ENCODE measurements around the gene ZNF775.

ZNF775 gene

DNA sequence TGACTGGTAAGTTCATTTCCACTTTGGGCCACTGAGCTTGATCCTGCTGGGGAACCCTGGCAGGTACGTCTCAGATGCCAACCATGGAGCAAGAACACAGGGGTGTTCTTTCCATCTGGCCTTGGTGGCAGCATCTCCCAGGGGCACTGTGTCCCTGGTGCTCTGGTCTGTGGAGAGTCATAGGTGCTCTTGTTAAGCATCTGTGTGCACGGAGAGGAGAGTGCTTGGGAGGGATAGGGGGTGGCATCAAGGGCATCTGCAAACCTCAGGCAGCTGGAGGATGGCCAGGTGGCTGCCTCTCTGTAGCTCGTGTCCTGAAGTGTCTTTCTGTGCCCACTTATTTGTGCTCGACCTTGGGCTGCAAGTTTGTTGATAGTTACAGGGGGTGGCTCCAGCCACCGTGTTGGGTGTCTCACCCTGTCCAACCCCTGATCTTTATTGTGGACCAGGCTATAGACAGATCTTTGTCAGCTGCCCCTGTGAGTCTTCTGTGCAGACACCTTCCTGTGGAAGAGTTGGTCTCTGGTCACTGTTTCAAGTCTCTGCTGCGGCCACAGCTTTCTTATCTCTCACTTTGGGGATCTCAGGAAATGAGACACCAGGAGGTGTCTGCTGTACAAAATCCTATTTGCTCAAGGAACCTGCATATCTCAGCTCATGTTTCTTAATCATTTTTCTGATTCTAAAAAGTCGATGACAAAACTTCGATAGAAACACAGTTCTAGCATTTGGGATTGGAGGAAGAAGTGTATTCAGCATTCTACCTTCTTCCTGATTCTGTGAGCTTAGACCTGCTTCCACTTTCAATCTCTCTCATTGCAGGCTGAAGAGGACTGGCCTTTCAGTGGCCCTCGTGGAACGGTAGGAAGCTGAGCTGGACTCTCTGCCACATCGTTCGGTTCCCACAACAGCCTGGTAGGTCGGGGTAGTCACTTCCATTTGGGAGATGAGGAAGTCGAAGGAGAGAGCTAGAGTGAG, 54.1 kb downstream of the ZNF775 start:
- DNase-seq (ENCODE audit: low read depth): no peak
- TF ChIP-seq, protein P1, sequence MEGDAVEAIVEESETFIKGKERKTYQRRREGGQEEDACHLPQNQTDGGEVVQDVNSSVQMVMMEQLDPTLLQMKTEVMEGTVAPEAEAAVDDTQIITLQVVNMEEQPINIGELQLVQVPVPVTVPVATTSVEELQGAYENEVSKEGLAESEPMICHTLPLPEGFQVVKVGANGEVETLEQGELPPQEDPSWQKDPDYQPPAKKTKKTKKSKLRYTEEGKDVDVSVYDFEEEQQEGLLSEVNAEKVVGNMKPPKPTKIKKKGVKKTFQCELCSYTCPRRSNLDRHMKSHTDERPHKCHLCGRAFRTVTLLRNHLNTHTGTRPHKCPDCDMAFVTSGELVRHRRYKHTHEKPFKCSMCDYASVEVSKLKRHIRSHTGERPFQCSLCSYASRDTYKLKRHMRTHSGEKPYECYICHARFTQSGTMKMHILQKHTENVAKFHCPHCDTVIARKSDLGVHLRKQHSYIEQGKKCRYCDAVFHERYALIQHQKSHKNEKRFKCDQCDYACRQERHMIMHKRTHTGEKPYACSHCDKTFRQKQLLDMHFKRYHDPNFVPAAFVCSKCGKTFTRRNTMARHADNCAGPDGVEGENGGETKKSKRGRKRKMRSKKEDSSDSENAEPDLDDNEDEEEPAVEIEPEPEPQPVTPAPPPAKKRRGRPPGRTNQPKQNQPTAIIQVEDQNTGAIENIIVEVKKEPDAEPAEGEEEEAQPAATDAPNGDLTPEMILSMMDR (IDR thresholded peaks at IDR 0.05; ENCODE audit: control insufficient read depth, insufficient read depth, low read depth, low read length, missing control alignments): no peak

DNA sequence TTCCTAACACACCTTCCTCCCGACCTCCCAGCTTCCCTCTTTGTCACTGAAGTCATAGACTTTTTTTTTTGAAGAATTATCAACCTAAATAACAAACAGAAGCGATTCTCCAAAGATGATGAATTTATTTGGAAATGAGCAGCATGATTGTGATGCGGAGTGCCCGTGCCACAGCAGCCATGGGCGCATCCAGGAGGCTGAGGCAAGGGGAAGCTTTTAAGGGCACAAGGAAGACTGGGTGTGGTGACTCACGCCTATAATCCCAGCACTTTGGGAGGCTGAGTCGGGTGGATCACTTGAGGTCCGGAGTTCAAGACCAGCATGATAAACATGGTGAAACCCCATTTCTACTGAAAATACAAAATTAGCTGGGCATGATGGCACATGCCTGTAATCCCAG, 55.1 kb downstream of the ZNF775 start:
- TF ChIP-seq, protein P1 (IDR thresholded peaks at IDR 0.05; ENCODE audit: control insufficient read depth, insufficient read depth, low read depth, low read length, missing control alignments): no peak
- no peak overlapping the region for H3K4me3 ChIP-seq (ENCODE audit: control insufficient read depth, low read depth, low read length)

More for the DNA sequence above, 54.1 kb downstream of the ZNF775 start:
- H3K4me3 ChIP-seq (ENCODE audit: control insufficient read depth, low read depth, low read length): no peak overlapping the region

DNA sequence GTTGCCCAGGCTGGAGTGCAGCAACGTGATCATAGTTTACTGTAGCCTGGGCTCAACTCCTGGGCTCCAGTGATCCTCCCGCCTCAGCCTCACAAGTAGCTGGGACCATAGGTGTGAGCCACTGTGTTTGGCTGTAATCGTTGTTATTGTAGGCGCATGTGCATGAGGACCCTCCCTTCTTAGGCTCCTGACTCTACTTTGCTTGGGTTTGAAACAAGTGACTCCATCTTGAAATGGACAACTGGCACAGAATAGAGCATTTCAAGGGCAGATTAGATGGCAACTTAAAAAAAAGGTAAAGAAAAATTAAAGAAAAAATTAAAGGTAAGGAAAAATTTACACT, 55.9 kb downstream of the ZNF775 start:
- H3K4me3 ChIP-seq (ENCODE audit: control insufficient read depth, low read depth, low read length): no peak overlapping the region
- no peak for DNase-seq (ENCODE audit: low read depth)
- TF ChIP-seq, protein P1 (IDR thresholded peaks at IDR 0.05; ENCODE audit: control insufficient read depth, insufficient read depth, low read depth, low read length, missing control alignments): no peak

More for the DNA sequence above, 55.1 kb downstream of the ZNF775 start:
- no peak for DNase-seq (ENCODE audit: low read depth)

DNA sequence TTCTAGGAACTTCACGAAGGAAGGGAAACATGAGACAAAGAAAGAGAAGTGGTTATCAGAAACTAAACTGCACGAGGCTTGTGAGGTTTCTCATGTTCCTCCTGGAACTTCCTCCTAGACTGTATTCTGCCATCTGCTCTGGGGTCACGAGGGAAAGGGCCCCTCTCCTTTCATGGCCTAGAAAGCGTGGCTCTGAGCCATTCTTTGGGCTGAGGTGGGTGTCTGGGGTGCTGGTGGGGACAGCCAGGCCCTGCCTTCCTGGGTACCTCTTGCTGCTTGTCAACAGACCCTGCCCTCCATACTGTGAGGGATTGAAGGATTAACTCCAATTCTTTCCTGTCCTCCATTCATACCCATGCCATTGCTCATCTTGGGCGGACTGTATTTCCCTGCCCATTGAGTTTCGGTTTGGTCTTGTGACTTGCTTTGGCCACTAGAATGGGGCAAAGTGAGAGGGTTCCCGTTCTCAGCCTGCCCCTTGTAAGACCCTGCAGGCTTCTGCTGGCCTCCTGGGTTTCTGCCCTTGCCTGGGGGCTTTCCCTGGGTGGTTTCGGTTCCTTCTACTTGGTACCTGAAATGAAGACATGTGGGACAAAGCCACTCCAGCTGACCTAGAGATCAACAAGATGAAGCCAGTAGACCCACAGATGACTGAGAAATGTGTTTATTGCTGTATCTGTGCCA, 56.4 kb downstream of the ZNF775 start:
- TF ChIP-seq, protein P1 (IDR thresholded peaks at IDR 0.05; ENCODE audit: control insufficient read depth, insufficient read depth, low read depth, low read length, missing control alignments): no peak
- no peak for DNase-seq (ENCODE audit: low read depth)
- H3K4me3 ChIP-seq (ENCODE audit: control insufficient read depth, low read depth, low read length): no peak overlapping the region

DNA sequence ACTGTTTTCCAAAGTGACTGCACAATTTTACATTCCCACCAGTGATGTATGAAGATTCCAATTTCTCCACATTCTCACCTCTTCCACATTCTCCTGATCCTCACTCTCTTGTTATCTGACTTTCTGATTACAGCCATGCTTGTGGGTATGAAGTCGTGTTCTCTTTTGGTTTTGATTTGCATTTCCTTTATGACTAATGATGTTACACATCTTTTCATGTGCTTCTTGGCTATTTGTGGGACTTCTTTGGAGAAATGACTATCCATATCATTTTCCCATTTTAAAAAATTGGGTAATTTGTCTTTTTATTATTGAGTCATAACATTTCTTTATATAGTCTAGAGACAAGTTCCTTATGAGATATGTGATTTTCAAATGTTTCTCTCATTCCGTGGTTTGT, 60.8 kb downstream of the ZNF775 start:
- TF ChIP-seq, protein P1 (IDR thresholded peaks at IDR 0.05; ENCODE audit: control insufficient read depth, insufficient read depth, low read depth, low read length, missing control alignments): no peak
- peak; percentile 23 for DNase-seq (ENCODE audit: low read depth)
- no peak overlapping the region for H3K4me3 ChIP-seq (ENCODE audit: control insufficient read depth, low read depth, low read length)

DNA sequence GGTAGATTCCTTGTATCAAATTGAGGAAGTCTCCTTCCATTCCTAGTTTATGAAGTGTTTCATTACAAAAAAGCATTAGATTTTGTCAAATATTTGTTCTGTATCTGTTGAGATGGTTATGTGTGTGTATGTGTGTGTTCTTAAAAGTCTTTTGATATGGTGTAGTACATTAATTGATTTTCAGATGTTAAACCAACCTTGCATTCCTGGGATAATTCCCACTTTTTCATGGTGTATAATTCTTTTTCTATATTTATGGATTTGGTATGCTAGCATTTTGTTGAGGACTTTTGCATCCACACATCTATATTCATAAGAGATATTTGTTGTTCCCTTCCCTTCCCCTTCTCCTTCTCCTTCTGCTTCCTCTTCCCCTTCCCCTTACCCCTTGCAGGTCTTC, 62.4 kb downstream of the ZNF775 start:
- TF ChIP-seq, protein P1 (IDR thresholded peaks at IDR 0.05; ENCODE audit: control insufficient read depth, insufficient read depth, low read depth, low read length, missing control alignments): no peak
- no peak overlapping the region for H3K4me3 ChIP-seq (ENCODE audit: control insufficient read depth, low read depth, low read length)
- DNase-seq (ENCODE audit: low read depth): no peak

Data from AG09309 (cell line).